Measurements from ENCODE around the gene GSDME. TPM values are rescaled to one million over a fixed set of nuclear protein-coding genes. Genes with fewer than 3 reads are reported as not detected.

GSDME gene
- total RNA-seq, 1 donor from 2014 or later = 8.2 TPM

DNA sequence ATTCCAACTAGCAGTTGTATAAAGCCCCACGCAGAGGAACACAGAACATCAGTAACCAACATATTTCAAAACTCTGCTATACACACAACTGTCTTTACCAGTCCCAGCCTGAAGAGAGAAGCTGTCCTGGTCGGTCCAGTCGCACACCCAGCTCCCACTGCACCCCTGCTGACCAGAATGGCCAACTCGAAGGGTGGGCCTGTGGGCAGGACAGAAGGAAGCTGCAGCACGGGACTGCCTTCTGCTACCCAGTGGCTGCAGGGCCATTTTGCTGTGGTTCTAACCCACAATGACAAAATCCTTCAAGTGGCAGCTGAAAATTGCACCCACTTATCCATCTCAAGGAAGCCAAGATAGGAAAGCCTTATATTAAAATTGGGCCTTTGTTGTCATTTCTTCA lies 48.2 kb downstream of the GSDME start:
- TF ChIP-seq CTCF (IDR thresholded peaks at IDR 0.05) = no peak
- Histone ChIP-seq H3K9me3 (no peaks in the 10 kb centered on the region), H3K4me3 (no peak overlapping the region), H3K27ac (no peak overlapping the region), H3K4me1 (no peaks in the 10 kb centered on the region), H3K27me3 (ENCODE audit: low read depth) (no peaks in the 10 kb centered on the region), H3K36me3 (no peaks in the 10 kb centered on the region)
- ATAC-seq = no peak
- intact Hi-C loops (cut with DNase I) = no loop called here
- DNase-seq = no peak

- TF ChIP-seq CTCF (IDR thresholded peaks at IDR 0.05) = no peak
Observed at GRCh38 chr7:24707988-24708615, 49.2 kb downstream of the GSDME start.

GRCh38 chr7:24706211-24707170 lies 50.8 kb downstream of the GSDME start:
- Histone ChIP-seq H3K4me3 (no peak overlapping the region), H3K4me1 (peaks cover under 1% of the 10 kb centered on the region), H3K27ac (no peak overlapping the region), H3K9me3 (no peaks in the 10 kb centered on the region), H3K27me3 (ENCODE audit: low read depth) (no peaks in the 10 kb centered on the region), H3K36me3 (no peaks in the 10 kb centered on the region)
- ATAC-seq (no peak), DNase-seq (no peak)
- no peak for TF ChIP-seq CTCF (IDR thresholded peaks at IDR 0.05)
- intact Hi-C loops (cut with DNase I) = no loop called here

More at GRCh38 chr7:24707988-24708615, 49.2 kb downstream of the GSDME start:
- no peaks in the 10 kb centered on the region for H3K4me1 ChIP-seq
- intact Hi-C loops (cut with DNase I) = no loop called here
- H3K9me3 ChIP-seq = no peaks in the 10 kb centered on the region
- no peaks in the 10 kb centered on the region for H3K27me3 ChIP-seq (ENCODE audit: low read depth)
- DNase-seq (no peak), ATAC-seq (no peak)
- no peaks in the 10 kb centered on the region for H3K36me3 ChIP-seq
- no peak overlapping the region for H3K27ac ChIP-seq
- no peak overlapping the region for H3K4me3 ChIP-seq

- no peaks in the 10 kb centered on the region for H3K9me3 ChIP-seq
- TF ChIP-seq CTCF (IDR thresholded peaks at IDR 0.05) = no peak
- ATAC-seq = peak in 1 of 2 donors; percentile 27
- no peaks in the 10 kb centered on the region for H3K36me3 ChIP-seq
- intact Hi-C loops (cut with DNase I) = no loop called here
- DNase-seq = no peak
- no peaks in the 10 kb centered on the region for H3K27me3 ChIP-seq (ENCODE audit: low read depth)
- no peak overlapping the region for H3K27ac ChIP-seq
- peaks cover 10% of the 10 kb centered on the region for H3K4me1 ChIP-seq
- no peak overlapping the region for H3K4me3 ChIP-seq
Observed at GRCh38 chr7:24705461-24705954, 51.8 kb downstream of the GSDME start.

GRCh38 chr7:24704311-24704710 lies 53.0 kb downstream of the GSDME start:
- no peaks in the 10 kb centered on the region for H3K9me3 ChIP-seq
- no peak for ATAC-seq
- TF ChIP-seq CTCF (IDR thresholded peaks at IDR 0.05) = no peak
- H3K4me3 ChIP-seq = no peak overlapping the region
- no peaks in the 10 kb centered on the region for H3K36me3 ChIP-seq
- no peaks in the 10 kb centered on the region for H3K27me3 ChIP-seq (ENCODE audit: low read depth)
- H3K4me1 ChIP-seq = peaks cover 10% of the 10 kb centered on the region
- no peak overlapping the region for H3K27ac ChIP-seq
- intact Hi-C loops (cut with DNase I) = no loop called here
- no peak for DNase-seq
